Progenitor cell of endocrine pancreas (in vitro differentiated cells): ENCODE measurements around the gene LPCAT2. TPM values are rescaled to one million over a fixed set of nuclear protein-coding genes. Genes with fewer than 3 reads are reported as not detected.

Experiments used
- DNase-seq: peaks from one replicate; pipeline ENCODE4 v3.0.0; 2021; ENCODE audit warnings: low spot score; ENCODE audit not compliant: unreplicated experiment
- H3K27ac Mint-ChIP-seq: 2 replicates; pipeline ENCODE4 v1.8.0; 2021; ENCODE audit warnings: mild to moderate bottlenecking, moderate library complexity, mixed read lengths
- H3K27me3 Mint-ChIP-seq: 2 replicates; pipeline ENCODE4 v1.8.0; 2021; ENCODE audit warnings: mixed read lengths
- H3K36me3 Mint-ChIP-seq: 2 replicates; pipeline ENCODE4 v1.8.0; 2022; ENCODE audit warnings: mixed read lengths; ENCODE audit not compliant: insufficient read depth
- H3K4me1 Mint-ChIP-seq: 2 replicates; pipeline ENCODE4 v1.8.0; 2021; ENCODE audit warnings: low read depth, mixed read lengths
- H3K4me3 Mint-ChIP-seq: 2 replicates; pipeline ENCODE4 v1.8.0; 2021; ENCODE audit warnings: low read depth, mild to moderate bottlenecking, moderate library complexity, mixed read lengths
- H3K9me3 Mint-ChIP-seq: 2 replicates; pipeline ENCODE4 v1.8.0; 2021; ENCODE audit warnings: low read depth, mixed read lengths
- total RNA-seq: library from RNA; stranded (reverse); gene quantifications from 2 replicates; pipeline ENCODE4 v1.2.1, GENCODE V29; 2021
- TF ChIP-seq, protein P1 (sequence below): fragments of 200-600 bp; sonication (generic); IDR thresholded peaks from one replicate; pipeline ENCODE4 v1.5.0; 2021; ENCODE audit warnings: antibody characterized with exemption, mild to moderate bottlenecking; ENCODE audit not compliant: unreplicated experiment

LPCAT2 gene
- total RNA-seq, 1 donor from 2014 or later, result 3.2 TPM

DNA sequence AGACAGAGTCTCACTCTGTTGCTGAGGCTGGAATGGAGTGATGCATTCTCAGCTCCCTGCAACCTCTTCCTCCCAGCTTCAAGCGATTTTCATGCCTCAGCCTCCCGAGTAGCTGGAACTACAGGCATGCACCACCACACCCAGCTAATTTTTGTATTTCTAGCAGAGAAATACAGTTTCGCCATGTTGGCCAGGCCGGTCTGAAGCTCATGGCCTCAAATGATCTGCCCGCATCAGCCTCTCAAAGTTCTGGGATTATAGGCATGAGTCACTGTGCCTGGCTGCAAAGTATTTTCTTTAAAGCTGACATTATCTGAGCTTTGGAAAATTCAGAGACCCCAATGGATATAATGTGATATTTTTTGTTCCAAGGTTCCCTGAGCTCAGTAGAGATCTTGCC is 115.8 kb downstream of the LPCAT2 start:
- no peak overlapping the region for H3K27ac Mint-ChIP-seq

DNA sequence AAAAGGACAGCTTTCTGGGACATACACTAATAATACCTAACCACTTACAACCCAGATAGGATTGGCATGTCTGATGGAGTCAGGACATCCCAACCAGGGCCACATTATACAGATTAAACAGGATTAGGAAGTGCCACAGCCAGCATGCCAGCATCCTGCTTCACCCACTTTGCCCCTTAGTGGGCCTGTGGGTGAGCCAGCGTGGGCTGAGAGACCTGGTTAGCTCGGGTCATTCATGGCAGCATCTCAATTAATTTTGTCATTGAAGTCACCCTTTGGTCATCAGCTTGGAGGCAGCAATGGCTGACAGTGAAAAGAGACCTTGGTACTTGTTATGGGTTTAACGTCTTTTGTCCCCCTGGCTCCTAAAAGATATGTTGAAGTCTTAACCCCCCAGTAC is 117.0 kb downstream of the LPCAT2 start:
- Mint-ChIP-seq H3K27me3 (peaks cover 2% of the 10 kb centered on the region), H3K4me3 (no peak overlapping the region), H3K4me1 (peaks cover 13% of the 10 kb centered on the region), H3K27ac (no peak overlapping the region), H3K9me3 (no peaks in the 10 kb centered on the region), H3K36me3 (no peaks in the 10 kb centered on the region)
- TF ChIP-seq, protein P1, sequence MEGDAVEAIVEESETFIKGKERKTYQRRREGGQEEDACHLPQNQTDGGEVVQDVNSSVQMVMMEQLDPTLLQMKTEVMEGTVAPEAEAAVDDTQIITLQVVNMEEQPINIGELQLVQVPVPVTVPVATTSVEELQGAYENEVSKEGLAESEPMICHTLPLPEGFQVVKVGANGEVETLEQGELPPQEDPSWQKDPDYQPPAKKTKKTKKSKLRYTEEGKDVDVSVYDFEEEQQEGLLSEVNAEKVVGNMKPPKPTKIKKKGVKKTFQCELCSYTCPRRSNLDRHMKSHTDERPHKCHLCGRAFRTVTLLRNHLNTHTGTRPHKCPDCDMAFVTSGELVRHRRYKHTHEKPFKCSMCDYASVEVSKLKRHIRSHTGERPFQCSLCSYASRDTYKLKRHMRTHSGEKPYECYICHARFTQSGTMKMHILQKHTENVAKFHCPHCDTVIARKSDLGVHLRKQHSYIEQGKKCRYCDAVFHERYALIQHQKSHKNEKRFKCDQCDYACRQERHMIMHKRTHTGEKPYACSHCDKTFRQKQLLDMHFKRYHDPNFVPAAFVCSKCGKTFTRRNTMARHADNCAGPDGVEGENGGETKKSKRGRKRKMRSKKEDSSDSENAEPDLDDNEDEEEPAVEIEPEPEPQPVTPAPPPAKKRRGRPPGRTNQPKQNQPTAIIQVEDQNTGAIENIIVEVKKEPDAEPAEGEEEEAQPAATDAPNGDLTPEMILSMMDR, result no peak
- no peak for DNase-seq

More for the DNA sequence above, 115.8 kb downstream of the LPCAT2 start:
- no peak for DNase-seq
- Mint-ChIP-seq H3K9me3 (peaks cover 7% of the 10 kb centered on the region), H3K36me3 (no peaks in the 10 kb centered on the region), H3K4me1 (peaks cover 13% of the 10 kb centered on the region), H3K27me3 (peaks cover 2% of the 10 kb centered on the region), H3K4me3 (no peak overlapping the region)
- TF ChIP-seq, protein P1, result no peak

DNA sequence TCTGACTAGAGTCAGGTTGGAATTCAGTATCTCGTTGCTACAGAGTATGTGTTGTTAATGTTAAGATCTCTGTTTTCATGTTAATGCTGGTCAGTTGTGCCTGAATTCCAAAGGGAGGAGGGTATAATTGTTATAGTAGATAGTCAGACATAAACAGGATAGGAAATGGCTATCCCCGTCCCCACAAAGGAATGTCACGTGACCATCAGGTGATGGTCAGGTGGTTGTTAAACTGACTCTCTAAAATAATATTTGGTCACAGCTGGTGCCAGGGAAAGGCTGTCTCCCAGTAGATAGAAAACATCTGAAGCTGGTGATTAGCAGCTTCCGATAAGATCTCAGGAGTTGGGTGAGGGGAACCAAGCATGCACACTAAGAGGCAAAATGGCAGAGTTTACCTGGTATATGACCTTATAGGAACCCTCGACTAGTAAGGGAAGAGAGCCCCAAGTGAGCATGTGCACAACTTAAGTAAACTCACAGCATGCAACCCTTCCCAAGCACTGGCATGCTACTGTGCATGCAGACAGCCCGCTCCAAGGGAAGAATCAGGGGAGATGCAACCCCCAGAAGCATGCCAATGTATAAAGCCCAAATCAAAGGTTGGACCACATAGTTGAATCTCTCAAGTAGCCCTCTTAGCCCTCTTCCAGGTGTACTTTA is 119.6 kb downstream of the LPCAT2 start:
- Mint-ChIP-seq H3K36me3 (no peaks in the 10 kb centered on the region), H3K27me3 (peaks cover 2% of the 10 kb centered on the region), H3K4me3 (no peak overlapping the region), H3K4me1 (no peaks in the 10 kb centered on the region), H3K27ac (no peak overlapping the region), H3K9me3 (peaks cover 7% of the 10 kb centered on the region)
- TF ChIP-seq, protein P1, result no peak
- DNase-seq, result no peak

DNA sequence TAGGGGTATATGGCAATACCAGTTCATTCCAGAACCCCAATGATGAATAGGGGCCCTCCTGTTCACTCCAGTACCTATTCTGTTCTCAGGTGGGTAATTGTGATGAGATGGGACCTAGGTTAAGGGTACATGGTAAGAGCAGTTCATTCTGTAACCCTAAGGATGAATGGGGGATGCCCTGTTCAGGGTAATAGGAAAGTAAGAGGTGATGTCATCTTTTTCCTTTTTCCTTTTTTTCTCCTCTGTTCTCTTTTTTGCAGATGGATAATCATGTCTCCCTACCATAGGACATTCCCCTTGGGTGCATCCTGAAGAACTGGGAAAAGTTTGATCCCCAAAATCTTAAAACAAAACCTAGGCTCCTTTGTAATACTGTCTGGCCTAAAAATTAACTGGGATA is 121.9 kb downstream of the LPCAT2 start:
- Mint-ChIP-seq H3K27me3 (peaks cover 2% of the 10 kb centered on the region), H3K9me3 (peaks cover 7% of the 10 kb centered on the region), H3K27ac (no peak overlapping the region), H3K36me3 (no peaks in the 10 kb centered on the region), H3K4me3 (no peak overlapping the region), H3K4me1 (no peaks in the 10 kb centered on the region)
- no peak for DNase-seq
- TF ChIP-seq, protein P1, result no peak

DNA sequence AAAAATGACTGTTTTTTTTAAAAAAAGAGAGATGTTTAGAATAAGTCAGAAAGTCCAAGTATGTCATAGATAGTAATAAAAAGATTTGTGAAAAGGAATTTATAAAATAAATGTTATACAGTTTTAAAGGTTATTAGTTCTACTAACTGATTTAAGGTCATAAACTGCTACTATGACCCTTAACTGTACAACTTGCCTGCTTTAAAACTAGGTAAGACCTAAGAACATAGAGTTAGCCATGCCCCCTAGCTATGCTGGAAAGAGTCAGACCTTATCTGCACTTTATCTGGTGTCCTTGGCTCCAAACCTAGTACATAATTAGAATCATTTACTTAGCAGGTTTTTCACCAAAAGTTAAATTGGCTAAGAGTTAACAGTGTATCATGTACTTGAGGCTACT is 123.4 kb downstream of the LPCAT2 start:
- H3K36me3 Mint-ChIP-seq, result no peaks in the 10 kb centered on the region
- H3K4me3 Mint-ChIP-seq, result no peak overlapping the region
- no peak overlapping the region for H3K27ac Mint-ChIP-seq
- TF ChIP-seq, protein P1, result no peak
- DNase-seq, result no peak
- peaks cover 7% of the 10 kb centered on the region for H3K9me3 Mint-ChIP-seq
- peaks cover 10% of the 10 kb centered on the region for H3K4me1 Mint-ChIP-seq
- H3K27me3 Mint-ChIP-seq, result peaks cover 2% of the 10 kb centered on the region
